Measurements from ENCODE around the gene DNPH1. TPM values are rescaled to one million over a fixed set of nuclear protein-coding genes. Genes with fewer than 3 reads are reported as not detected.

Gene DNPH1
- total and polyA plus RNA-seq, 9 donors: 13.6 to 120 (median 44.7) TPM

- Histone ChIP-seq H3K27ac (no peak overlapping the region), H3K36me3 (no peaks in the 10 kb centered on the region), H3K27me3 (no peaks in the 10 kb centered on the region), H3K9me3 (no peaks in the 10 kb centered on the region), H3K4me1 (ENCODE audit: insufficient read depth) (peaks cover 1% of the 10 kb centered on the region), H3K4me3 (no peak overlapping the region)
- no peak for DNase-seq
- intact Hi-C loops (cut with DNase I): loop anchor here in 1 of 4 donors (10.0 kb wide), 1 partner anchor 80 kb away; no protein-coding TSS in a partner anchor
- no peak for TF ChIP-seq CTCF (IDR thresholded peaks at IDR 0.05)
- TF ChIP-seq POLR2A (IDR thresholded peaks at IDR 0.05): no peak
- TF ChIP-seq EP300 (IDR thresholded peaks at IDR 0.05): no peak
- WGBS, 3 donors: 81 to 85% (median 82%) methylated on average over 11 of the region's 11 CpGs
Observed at GRCh38 chr6:43254846-43255245, 25.6 kb upstream of the DNPH1 start.

DNA sequence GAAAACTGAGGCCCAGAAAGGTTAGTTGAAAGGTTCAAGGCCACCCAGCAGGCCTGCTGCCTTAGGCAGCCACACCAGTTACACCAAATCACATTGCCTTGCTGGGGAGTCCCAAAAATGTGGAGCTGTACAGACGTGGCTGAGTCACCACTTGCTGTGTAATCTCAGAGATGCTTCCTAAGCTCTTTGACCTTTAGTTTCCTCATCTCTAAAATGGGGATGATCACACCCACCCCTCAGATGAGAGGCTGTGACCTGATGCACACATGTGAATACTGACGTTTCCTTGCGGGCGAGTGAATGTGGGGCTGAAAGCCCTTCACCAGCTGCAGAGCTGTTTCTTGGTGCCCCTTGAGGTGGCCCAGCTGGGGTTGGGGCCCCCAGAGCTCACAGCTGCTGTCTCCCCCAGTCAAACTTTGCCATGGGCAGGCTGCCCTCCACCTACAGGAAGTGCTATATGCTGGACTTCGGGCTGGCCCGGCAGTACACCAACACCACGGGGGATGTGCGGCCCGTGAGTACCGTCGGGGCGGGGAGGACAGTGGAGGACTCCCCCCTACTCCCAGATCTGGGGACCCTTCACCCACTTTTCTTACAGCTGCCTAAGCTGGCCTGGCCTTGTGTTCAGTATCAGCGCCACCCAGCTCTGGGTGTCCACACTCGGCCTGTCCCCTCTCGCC, 25.0 kb upstream of the DNPH1 start:
- H3K36me3 ChIP-seq: no peaks in the 10 kb centered on the region
- no peak overlapping the region for H3K4me3 ChIP-seq
- H3K27me3 ChIP-seq: no peaks in the 10 kb centered on the region
- H3K4me1 ChIP-seq (ENCODE audit: insufficient read depth): peaks cover 1% of the 10 kb centered on the region
- no peak overlapping the region for H3K27ac ChIP-seq
- no peaks in the 10 kb centered on the region for H3K9me3 ChIP-seq
- intact Hi-C loops (cut with DNase I): loop anchor here in 1 of 4 donors (10.0 kb wide), 1 partner anchor 81 kb away; no protein-coding TSS in a partner anchor
- TF ChIP-seq EP300 (IDR thresholded peaks at IDR 0.05): no peak
- TF ChIP-seq CTCF (IDR thresholded peaks at IDR 0.05): no peak
- TF ChIP-seq POLR2A (IDR thresholded peaks at IDR 0.05): no peak
- no peak for DNase-seq
- 85 to 89% (median 88%) methylated on average over 13 to 15 of the region's 15 CpGs for WGBS, 3 donors

DNA sequence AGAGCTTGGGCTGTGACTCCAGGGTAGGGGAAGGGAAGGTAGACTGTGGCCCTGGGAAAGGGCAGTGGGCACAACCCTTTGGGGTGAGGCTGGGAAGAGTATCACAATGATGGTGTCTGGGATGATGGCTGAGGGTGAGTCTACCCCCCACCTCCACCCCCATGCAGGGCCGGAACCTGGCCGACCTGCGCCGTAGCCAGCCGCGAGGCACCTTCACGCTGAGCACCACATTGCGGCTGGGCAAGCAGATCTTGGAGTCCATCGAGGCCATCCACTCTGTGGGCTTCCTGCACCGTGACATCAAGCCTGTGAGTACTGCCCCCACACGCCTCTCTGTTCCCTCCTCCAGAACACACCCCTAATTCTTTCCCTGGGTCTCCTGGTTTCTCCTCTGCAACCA, 24.1 kb upstream of the DNPH1 start:
- H3K9me3 ChIP-seq: no peaks in the 10 kb centered on the region
- H3K4me1 ChIP-seq (ENCODE audit: insufficient read depth): peaks cover 1% of the 10 kb centered on the region
- no peaks in the 10 kb centered on the region for H3K36me3 ChIP-seq
- no peak overlapping the region for H3K27ac ChIP-seq
- intact Hi-C loops (cut with DNase I): loop anchor here in 1 of 4 donors (10.0 kb wide), 1 partner anchor 81 kb away; no protein-coding TSS in a partner anchor
- TF ChIP-seq POLR2A (IDR thresholded peaks at IDR 0.05) (no peak), EP300 (IDR thresholded peaks at IDR 0.05) (no peak), CTCF (IDR thresholded peaks at IDR 0.05) (no peak)
- H3K27me3 ChIP-seq: no peaks in the 10 kb centered on the region
- DNase-seq: no peak
- no peak overlapping the region for H3K4me3 ChIP-seq
- 87 to 92% (median 91%) methylated on average over 11 of the region's 11 CpGs for WGBS, 3 donors

DNA sequence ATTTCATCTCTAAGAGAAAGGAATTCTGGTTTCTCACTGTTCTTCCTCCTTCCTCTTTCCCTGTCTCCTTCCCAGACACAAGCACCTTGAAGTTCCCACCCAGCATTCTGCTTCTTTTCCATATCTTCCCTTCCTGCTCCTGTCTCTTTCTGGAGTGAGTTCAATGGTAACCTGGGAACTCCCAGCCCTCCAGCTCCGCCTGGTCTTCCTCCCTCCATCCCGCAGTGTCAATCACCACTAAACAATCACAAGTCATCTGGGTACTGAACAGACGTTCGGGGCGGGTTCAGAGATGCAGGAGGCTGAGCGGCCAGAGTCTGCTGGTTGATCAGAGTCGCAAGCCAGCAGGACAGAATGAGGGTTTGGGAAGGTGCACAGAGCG, 21.7 kb upstream of the DNPH1 start:
- no peak for DNase-seq
- Histone ChIP-seq H3K4me3 (no peak overlapping the region), H3K4me1 (ENCODE audit: insufficient read depth) (peaks cover 4% of the 10 kb centered on the region), H3K9me3 (no peaks in the 10 kb centered on the region), H3K27me3 (no peaks in the 10 kb centered on the region), H3K36me3 (no peaks in the 10 kb centered on the region), H3K27ac (no peak overlapping the region)
- intact Hi-C loops (cut with DNase I): loop anchor here in 1 of 4 donors (10.0 kb wide), 1 partner anchor 84 kb away; no protein-coding TSS in a partner anchor
- no peak for TF ChIP-seq POLR2A (IDR thresholded peaks at IDR 0.05)
- no peak for TF ChIP-seq EP300 (IDR thresholded peaks at IDR 0.05)
- TF ChIP-seq CTCF (IDR thresholded peaks at IDR 0.05): no peak
- WGBS, 3 donors: 18 to 23% (median 22%) methylated on average over 8 of the region's 8 CpGs

Data from ovary (tissue), 9 donors.